NCI-H748 treated with DMSO at 0.1 percent for 48 hours (cell line): ENCODE data around the gene SIK3.
"Not testable (repeated sequence)": the region's sequence is repeated elsewhere in the genome, so short reads cannot be mapped to it uniquely, and the experiment has no call there.

ENCODE experiments used
- DNase-seq: peaks from one replicate; lab custom pipeline; 2025; lab: John Stamatoyannopoulos, UW

The SIK3 gene

GRCh38 chr11:117076941-117077691 lies 21.1 kb downstream of the SIK3 start:
- DNase-seq: peak; percentile 39

- no peak for DNase-seq
Observed at GRCh38 chr11:117075186-117075585, 23.0 kb downstream of the SIK3 start.

GRCh38 chr11:117074119-117074518 lies 24.1 kb downstream of the SIK3 start:
- no peak for DNase-seq

GRCh38 chr11:117073539-117073938 lies 24.7 kb downstream of the SIK3 start:
- DNase-seq: no peak

GRCh38 chr11:117072517-117073461 lies 25.4 kb downstream of the SIK3 start:
- DNase-seq: no peak

GRCh38 chr11:117071344-117071787 lies 26.9 kb downstream of the SIK3 start:
- DNase-seq: no peak

- no peak for DNase-seq
Observed at GRCh38 chr11:117070016-117070415, 28.2 kb downstream of the SIK3 start.

GRCh38 chr11:117068303-117068860 lies 29.8 kb downstream of the SIK3 start:
- DNase-seq: no peak

GRCh38 chr11:117066959-117067358 lies 31.3 kb downstream of the SIK3 start:
- no peak for DNase-seq

GRCh38 chr11:117064275-117064674 lies 34.0 kb downstream of the SIK3 start:
- no peak for DNase-seq

- DNase-seq: no peak
Observed at GRCh38 chr11:117062498-117062897, 35.7 kb downstream of the SIK3 start.

- no peak for DNase-seq
Observed at GRCh38 chr11:117061256-117061655, 37.0 kb downstream of the SIK3 start.

GRCh38 chr11:117059611-117060148 lies 38.5 kb downstream of the SIK3 start:
- no peak for DNase-seq

GRCh38 chr11:117058761-117059261 lies 39.4 kb downstream of the SIK3 start:
- DNase-seq: no peak

- no peak for DNase-seq
Observed at GRCh38 chr11:117057727-117058126, 40.5 kb downstream of the SIK3 start.

GRCh38 chr11:117057317-117057716 lies 40.9 kb downstream of the SIK3 start:
- DNase-seq: no peak

- no peak for DNase-seq
Observed at GRCh38 chr11:117055469-117055868, 42.8 kb downstream of the SIK3 start.

- no peak for DNase-seq
Observed at GRCh38 chr11:117054382-117054781, 43.8 kb downstream of the SIK3 start.

GRCh38 chr11:117052196-117053149 lies 45.8 kb downstream of the SIK3 start:
- no peak for DNase-seq

GRCh38 chr11:117050121-117050520 lies 48.1 kb downstream of the SIK3 start:
- DNase-seq: not testable (repeated sequence)

- not testable (repeated sequence) for DNase-seq
Observed at GRCh38 chr11:117046627-117047026, 51.6 kb downstream of the SIK3 start.
